GM18505 (cell line): ENCODE measurements around the gene PSRC1.

Experiments
- ATAC-seq: cut with Tn5 transposase; IDR thresholded peaks from one replicate; pipeline ENCODE4 v1.9.1; 2021; ENCODE audit not compliant: unreplicated experiment
- POLR2A ChIP-seq: IDR thresholded peaks from 4 replicates; pipeline ENCODE4 v1.6.1; 2011; ENCODE audit warnings: borderline replicate concordance; ENCODE audit not compliant: insufficient read depth, insufficient read length; ENCODE audit errors: extremely low read depth

The PSRC1 gene

DNA sequence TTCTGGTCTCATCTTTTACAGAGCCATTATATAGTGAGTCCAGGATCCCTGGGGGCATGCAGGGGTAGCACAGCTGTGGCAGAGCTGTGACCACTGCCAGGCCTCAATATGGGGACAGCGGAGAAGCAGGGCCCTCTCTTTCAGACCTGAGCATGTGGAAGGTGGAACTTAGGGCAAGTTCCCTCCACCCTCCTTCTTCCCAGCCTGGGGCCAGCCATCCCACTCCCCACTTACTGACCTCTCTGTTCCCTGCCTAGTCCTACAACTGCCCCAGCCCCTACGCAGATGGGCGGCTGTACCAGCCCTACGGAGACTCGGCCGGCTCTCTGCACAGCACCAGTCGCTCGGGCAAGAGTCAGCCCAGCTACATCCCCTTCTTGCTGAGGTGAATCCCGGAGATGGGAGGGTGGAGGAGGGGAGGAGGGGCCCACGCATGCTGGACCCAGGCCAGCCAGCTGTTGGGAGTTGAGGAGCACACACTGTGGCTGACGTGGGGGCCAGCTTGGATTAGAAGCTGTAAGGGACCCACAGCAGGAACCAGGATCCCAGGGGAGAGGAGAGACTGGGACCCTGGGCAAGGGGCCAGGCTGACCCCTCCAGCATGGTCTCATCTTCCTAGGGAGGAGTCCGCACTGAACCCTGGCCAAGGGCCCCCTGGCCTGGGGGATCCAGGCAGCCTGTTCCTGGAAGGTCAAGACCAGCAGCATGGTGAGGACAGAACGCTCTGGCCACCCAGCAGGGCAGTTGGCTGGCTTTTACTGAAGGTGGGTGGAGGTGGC, 10.7 kb downstream of the PSRC1 start:
- TF ChIP-seq POLR2A = no peak
- ATAC-seq = no peak

DNA sequence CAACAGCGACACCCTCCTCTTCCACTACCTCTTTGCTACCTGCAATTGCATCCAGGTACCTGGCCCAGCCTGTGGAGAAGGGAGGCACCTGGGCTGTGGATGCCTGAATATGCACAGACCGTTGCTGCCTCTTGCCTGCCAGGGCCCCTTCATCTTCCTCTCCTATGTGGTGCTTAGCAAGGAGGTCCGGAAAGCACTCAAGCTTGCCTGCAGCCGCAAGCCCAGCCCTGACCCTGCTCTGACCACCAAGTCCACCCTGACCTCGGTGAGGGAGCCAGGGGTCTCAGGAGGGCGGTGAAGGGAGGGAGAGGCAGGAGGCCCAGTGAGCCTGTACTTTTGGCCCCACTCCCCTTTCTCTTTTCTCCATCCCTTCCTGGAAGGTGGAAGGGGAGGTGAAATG, 11.5 kb downstream of the PSRC1 start:
- no peak for ATAC-seq
- no peak for TF ChIP-seq POLR2A

DNA sequence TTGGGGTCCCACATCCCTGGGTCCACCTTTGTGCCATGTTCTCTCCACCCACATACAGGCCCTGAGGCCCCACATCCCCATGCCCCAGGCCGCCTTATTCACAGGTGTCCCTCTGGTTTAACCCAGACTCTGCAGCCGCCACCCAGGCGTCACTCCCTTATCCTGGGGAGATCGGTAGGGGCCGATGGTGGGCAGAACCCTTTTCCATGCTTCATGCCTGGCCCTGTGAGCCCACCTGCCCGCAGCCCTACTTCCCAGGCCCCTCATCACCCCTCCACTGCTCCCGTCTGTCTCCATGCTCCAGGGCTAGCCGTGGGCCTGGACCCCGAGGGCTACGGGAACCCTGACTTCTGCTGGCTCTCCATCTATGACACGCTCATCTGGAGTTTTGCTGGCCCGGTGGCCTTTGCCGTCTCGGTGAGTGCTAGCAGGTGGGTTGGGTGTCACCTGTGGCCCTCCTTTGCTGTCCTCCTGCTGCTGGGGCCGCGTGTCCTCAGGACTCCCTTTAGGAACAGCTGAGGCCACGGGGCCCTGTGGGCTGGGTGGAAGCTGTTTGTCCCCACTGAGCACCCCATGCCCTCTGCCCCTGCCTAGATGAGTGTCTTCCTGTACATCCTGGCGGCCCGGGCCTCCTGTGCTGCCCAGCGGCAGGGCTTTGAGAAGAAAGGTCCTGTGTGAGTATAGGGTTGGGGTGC, 12.2 kb downstream of the PSRC1 start:
- no peak for ATAC-seq
- TF ChIP-seq POLR2A = no peak

DNA sequence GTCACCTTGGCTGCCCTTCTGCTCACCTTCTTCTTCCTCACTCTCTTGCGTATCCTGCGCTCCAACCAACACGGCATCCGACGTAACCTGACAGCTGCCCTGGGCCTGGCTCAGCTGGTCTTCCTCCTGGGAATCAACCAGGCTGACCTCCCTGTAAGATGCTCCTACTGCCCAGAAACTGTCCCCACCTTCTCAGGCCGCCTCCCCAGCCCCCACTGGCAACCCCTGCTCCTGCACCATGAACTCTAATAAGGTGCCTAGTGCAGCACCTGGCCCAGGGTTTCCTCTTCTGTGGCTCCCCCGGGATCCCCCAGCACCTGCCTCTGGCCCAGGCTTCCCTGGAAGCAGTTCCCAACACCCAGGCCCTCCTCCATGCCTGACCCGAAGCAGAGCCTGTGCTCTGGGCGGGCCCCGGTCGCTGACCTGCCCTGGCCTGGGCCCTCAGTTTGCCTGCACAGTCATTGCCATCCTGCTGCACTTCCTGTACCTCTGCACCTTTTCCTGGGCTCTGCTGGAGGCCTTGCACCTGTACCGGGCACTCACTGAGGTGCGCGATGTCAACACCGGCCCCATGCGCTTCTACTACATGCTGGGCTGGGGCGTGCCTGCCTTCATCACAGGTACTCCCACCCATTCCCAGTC, 12.8 kb downstream of the PSRC1 start:
- ATAC-seq = no peak
- no peak for TF ChIP-seq POLR2A

DNA sequence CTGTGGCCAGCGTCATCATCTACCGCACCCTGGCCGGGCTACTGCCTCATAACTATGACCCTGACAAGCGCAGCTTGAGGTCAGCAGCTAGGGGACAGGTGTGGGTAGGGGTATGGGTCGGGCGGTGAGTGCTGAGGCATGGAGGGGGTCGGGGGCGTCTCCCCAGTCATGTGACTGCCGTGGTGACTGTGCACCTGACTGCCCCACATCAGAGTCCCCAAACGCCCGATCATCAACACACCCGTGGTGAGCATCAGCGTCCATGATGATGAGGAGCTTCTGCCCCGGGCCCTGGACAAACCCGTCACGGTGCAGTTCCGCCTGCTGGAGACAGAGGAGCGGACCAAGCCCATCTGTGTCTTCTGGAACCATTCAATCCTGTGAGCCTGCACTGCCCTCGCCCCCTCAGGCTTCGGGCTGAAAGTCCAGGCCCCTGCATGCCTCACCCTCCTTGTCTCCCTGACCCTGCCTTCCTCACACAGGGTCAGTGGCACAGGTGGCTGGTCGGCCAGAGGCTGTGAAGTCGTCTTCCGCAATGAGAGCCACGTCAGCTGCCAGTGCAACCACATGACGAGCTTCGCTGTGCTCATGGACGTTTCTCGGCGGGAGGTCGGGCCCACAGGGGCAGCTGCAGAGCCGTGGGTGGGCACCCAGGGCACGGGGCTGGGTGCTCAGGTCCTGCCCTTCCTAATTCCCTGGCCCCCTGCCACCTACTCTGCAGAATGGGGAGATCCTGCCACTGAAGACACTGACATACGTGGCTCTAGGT, 13.5 kb downstream of the PSRC1 start:
- TF ChIP-seq POLR2A = no peak
- no peak for ATAC-seq

DNA sequence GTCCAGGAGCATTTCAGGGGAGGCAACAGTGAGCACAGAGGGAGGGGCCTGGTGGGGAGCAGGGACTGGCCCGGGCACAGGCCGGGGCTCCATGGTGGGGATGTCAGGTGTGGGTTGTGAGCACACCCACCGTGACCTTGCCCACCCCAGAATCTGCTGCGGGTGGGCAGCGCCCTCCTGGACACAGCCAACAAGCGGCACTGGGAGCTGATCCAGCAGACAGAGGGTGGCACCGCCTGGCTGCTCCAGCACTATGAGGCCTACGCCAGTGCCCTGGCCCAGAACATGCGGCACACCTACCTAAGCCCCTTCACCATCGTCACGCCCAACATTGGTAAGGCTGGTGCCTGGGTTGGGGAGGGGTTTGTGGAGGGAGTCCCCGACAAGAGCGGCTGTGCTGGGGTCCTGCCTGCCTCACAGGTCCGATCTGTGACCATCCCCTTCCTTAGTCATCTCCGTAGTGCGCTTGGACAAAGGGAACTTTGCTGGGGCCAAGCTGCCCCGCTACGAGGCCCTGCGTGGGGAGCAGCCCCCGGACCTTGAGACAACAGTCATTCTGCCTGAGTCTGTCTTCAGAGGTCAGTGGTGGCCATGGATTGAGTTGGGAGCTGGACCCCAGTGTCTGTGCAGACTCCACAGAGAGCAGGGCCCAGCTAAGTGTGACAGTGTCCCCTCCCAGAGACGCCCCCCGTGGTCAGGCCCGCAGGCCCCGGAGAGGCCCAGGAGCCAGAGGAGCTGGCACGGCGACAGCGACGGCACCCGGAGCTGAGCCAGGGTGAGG, 14.3 kb downstream of the PSRC1 start:
- ATAC-seq = no peak
- TF ChIP-seq POLR2A = no peak

DNA sequence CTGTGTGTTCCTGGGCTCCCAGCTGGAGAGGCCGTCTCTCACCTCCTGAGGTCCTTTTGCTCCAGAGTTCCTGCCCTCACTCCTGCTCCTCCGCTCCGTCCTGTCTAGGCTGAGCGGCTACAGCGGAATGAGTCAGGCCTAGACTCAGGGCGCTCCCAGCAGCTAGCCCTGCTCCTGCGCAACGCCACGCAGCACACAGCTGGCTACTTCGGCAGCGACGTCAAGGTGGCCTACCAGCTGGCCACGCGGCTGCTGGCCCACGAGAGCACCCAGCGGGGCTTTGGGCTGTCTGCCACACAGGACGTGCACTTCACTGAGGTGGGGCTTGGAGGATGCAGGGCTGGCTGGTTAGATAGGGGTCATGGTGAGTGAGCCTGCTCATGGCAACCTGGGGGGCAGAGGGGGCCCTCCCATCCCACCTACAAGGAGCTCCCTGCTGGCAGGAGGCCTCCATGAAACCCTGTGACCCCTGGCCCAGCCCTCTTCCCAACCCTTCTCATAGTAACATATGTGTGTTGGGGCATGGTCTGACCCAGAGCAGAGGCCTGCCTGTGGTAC, 15.1 kb downstream of the PSRC1 start:
- ATAC-seq = no peak
- TF ChIP-seq POLR2A = no peak

DNA sequence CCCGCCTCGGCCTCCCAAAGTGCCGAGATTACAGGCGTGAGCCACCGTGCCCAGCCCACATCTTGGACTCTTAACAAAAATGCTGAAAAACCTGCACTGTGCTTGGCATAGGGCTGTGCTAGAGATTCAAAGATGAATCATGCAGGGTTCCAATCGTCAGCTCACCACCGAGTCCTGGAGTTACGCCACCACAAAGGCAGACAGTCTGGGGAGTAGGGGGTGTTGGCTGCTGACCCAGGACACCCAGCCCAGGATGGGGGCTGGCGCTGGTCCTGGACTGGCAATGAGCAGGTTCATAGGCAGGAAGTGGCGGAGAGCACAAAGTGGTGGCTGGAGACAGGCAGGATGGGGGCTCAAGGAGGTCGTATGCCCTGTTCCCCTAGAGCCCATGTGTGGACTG, 16.0 kb downstream of the PSRC1 start:
- no peak for TF ChIP-seq POLR2A
- no peak for ATAC-seq

DNA sequence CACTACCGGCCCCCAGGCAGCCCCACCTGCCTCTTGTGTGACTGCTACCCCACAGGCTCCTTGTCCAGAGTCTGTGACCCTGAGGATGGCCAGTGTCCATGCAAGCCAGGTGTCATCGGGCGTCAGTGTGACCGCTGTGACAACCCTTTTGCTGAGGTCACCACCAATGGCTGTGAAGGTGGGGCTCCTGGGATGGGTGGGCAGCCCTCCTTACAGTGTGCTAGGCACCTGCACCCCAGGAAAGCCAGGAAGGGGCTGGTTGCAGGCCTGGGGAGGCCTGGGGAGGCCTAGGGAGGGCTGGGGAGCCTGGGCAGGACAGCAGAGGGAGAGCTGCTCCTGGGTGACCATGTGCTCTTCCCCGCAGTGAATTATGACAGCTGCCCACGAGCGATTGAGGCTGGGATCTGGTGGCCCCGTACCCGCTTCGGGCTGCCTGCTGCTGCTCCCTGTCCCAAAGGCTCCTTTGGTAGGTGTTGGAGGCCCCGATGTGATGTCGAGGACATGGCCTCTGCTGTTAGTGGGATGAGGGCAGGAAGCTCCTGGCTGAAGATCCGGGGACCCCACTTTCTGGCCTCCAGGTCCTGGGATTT, 17.1 kb downstream of the PSRC1 start:
- TF ChIP-seq POLR2A = no peak
- ATAC-seq = no peak

DNA sequence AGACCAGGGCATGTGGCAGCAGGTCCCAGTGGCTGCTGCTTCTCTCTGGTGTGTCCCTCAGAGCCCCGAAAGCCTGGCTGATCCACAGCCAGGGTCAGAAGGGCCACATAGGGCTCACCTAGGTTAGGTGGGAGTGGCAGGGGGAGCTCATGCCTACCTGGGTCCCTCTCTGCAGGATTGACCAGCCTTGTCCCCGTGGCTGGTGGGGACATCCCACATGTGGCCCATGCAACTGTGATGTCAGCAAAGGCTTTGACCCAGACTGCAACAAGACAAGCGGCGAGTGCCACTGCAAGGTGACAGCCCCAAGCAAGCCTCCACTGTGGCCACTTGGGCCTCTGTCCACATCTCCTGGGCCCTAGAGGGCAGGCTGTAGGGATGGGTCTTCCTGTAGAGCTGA, 17.9 kb downstream of the PSRC1 start:
- no peak for ATAC-seq
- TF ChIP-seq POLR2A = no peak

DNA sequence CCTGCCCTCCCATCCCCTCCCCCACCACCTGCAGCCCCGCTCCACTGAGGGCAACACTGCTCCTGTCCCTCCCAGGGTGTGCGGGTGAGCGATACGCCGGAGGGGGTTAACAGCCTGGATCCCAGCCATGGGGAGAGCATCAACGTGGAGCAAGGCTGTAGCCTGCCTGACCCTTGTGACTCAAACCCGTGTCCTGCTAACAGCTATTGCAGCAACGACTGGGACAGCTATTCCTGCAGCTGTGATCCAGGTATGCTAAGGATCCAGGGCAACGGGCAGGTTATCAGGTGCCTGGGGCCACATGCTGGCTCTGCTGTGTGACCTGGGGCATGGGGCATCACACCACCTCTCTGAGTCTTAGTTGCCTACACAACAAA, 18.6 kb downstream of the PSRC1 start:
- no peak for ATAC-seq
- no peak for TF ChIP-seq POLR2A
